HL-60 (cell line): ENCODE data around the gene CLEC4D.

Source experiments
- DNase-seq, 2 experiments: peaks; one replicate each; pipeline ENCODE4 v3.0.0-alpha.2; 2010 to 2020; ENCODE audit warnings: low read depth in 1 of 2, low spot score in 1 of 2
- H3K27ac ChIP-seq: fragments of 250-450 bp; sonication (Bioruptor Pico); replicated peaks from 2 replicates; pipeline ENCODE4 v1.5.1; 2020; ENCODE audit warnings: mild to moderate bottlenecking, moderate library complexity
- H3K27me3 ChIP-seq: fragments of 250-450 bp; sonication (Bioruptor Pico); 2 replicates; pipeline ENCODE4 v1.5.1; 2021; ENCODE audit warnings: mild to moderate bottlenecking, moderate library complexity; ENCODE audit not compliant: insufficient read depth, poor library complexity, severe bottlenecking
- H3K4me3 ChIP-seq: replicated peaks from 2 replicates; pipeline ENCODE4 v1.5.1; 2011; ENCODE audit warnings: mild to moderate bottlenecking, control low read depth, low read length; ENCODE audit not compliant: insufficient read depth
- CTCF ChIP-seq: IDR thresholded peaks from one replicate; pipeline ENCODE4 v1.5.1; 2011; ENCODE audit warnings: low read length, control low read depth, inconsistent platforms; ENCODE audit not compliant: insufficient read depth
- GABPA ChIP-seq: IDR thresholded peaks from 2 replicates; pipeline ENCODE4 v1.6.1; 2012; ENCODE audit warnings: low read depth
- POLR2AphosphoS5 ChIP-seq: IDR thresholded peaks from 2 replicates; pipeline ENCODE4 v1.6.1; 2012; ENCODE audit warnings: low read depth
- REST ChIP-seq: IDR thresholded peaks from 2 replicates; pipeline ENCODE4 v1.6.1; 2012; ENCODE audit warnings: low read depth; ENCODE audit not compliant: insufficient replicate concordance
- SPI1 ChIP-seq: IDR thresholded peaks from 2 replicates; pipeline ENCODE4 v1.6.1; 2012; ENCODE audit warnings: low read depth, mild to moderate bottlenecking, borderline replicate concordance

CLEC4D gene

GRCh38 chr12:8475508-8476203 lies 37.6 kb upstream of the CLEC4D start:
- Histone ChIP-seq H3K27ac (no peak overlapping the region), H3K4me3 (no peak overlapping the region), H3K27me3 (peaks cover 5% of the 10 kb centered on the region)
- TF ChIP-seq CTCF (no peak), GABPA (no peak), REST (no peak), SPI1 (no peak), POLR2AphosphoS5 (no peak)
- no peak for DNase-seq

GRCh38 chr12:8482571-8483061 lies 30.7 kb upstream of the CLEC4D start:
- DNase-seq = no peak
- TF ChIP-seq GABPA = no peak
- no peak for TF ChIP-seq REST
- no peak for TF ChIP-seq POLR2AphosphoS5
- no peak for TF ChIP-seq CTCF
- TF ChIP-seq SPI1 = no peak
- H3K4me3 ChIP-seq = no peak overlapping the region
- no peak overlapping the region for H3K27ac ChIP-seq
- no peaks in the 10 kb centered on the region for H3K27me3 ChIP-seq

GRCh38 chr12:8483079-8483478 lies 30.2 kb upstream of the CLEC4D start:
- TF ChIP-seq POLR2AphosphoS5 (no peak), REST (no peak), GABPA (no peak), CTCF (no peak), SPI1 (no peak)

More at GRCh38 chr12:8483079-8483478, 30.2 kb upstream of the CLEC4D start:
- no peak overlapping the region for H3K4me3 ChIP-seq
- no peak for DNase-seq
- no peak overlapping the region for H3K27ac ChIP-seq
- no peaks in the 10 kb centered on the region for H3K27me3 ChIP-seq
